GM18511 (cell line): Measurements from ENCODE around the gene SPATA9.

ENCODE experiments used
- ATAC-seq: cut with Tn5 transposase; IDR thresholded peaks from one replicate; pipeline ENCODE4 v1.9.1; 2021; ENCODE audit warnings: mild to moderate bottlenecking, moderate library complexity; ENCODE audit not compliant: unreplicated experiment

The SPATA9 gene

DNA sequence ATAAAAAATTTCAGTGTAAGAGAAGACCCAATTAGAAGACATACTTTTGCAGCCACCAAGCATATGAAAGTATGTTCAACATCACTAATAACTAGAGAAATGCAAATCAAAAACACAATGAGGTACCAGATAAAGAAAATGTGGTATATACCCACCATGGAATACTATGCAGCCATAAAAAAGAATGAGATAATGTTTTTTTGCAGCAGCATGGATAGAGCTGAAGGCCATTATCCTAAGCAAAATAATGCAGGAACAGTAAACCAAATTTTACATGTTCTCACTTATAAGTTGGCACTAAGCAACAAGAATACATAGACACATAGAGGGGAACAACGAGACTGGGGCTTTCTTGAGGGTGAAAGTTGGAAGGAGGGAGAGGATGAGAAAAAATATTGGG, 6.9 kb upstream of the SPATA9 start:
- ATAC-seq = no peak

DNA sequence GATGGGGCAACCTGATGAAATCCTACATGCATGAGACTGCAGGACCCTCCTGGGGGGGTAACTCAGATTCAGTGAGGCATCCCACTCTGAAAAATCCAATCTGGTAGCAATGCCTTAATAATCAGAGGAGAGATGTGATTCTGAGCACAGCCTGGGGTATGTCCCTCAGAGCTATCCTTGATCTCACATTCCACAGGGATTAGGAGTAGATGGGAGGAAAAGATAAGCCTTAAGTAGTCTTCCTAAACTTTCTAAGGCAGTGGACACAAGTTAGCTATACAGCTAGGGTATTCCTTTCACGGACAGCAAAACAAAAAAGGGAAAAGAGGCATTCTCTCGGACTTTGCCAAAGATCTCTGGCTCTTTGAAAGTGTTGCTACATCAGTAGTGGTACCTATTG, 3.9 kb upstream of the SPATA9 start:
- ATAC-seq = no peak

DNA sequence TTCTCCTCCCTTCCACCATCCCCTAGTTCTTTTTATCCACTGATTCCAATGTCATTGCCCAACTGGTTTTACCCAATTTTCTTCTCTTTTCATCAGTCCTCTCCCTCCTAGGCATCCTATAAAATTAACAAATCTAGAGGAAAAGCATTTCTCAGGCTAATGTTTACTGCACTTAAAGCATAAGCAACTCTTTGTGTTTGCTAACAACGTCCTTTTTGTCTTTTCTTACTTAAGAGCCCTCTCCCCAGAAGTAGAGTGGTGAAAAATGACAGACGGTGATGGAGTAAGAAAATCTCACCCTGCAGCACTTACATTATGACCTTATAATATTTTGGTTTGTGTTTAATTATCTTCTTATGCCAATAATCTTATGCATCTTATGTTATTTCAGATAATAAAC, 1.6 kb upstream of the SPATA9 start:
- ATAC-seq = no peak

DNA sequence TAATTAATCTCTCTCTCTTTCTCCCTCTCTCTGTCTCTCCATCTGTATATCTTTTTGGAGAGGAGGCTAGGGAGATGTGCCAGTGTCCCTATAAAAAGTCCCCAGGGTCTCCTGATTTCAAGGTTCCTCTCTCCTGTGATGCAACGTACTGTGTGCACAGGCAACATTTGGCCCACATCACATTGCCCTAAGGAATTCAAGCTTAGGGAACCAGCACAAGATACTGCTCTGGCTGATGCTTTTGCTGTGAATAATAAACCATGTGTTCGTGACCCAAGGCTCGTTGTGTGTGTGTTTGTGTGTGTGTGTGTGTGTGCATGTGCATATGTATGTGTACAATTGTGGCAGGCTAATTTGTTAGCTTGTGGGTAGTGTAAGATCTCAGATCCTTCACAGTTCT, 9.7 kb downstream of the SPATA9 start:
- no peak for ATAC-seq

DNA sequence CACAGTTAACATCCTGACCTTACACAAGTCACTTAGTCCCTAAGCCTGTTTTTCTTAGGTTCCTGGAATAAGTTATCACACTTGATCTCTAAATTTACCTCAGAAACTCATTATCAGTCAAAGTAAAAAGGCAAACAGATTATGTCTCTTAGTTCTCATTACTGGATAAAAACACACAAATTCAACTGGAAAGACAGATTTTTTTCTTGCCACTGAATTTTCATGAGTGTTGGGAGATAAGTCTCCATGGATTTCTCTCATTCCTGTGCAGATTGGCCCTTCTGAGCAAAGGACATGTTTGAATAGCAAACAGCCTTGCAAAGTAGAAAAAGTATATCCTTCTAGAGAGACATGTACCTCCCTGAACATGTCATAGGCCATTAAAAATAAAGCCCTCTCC, 10.2 kb downstream of the SPATA9 start:
- no peak for ATAC-seq

DNA sequence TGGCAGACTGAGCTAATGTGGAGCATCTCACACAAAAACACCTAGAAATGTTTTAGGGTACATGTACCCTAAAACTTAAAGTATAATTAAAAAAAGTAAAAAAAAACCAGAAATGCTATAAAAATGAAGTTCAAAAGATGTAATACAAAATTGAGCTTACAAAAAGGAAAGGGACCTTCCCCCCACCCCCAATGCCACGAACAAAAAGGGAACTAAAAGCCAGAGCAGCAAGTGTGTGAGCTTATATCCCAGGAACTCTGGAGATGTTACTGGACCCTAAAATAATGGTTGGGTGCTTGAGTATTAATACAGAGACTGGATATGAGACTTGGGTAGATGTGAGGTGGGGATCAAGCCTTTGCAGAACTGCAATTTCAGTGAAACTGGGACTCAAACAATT, 11.0 kb downstream of the SPATA9 start:
- ATAC-seq = no peak

DNA sequence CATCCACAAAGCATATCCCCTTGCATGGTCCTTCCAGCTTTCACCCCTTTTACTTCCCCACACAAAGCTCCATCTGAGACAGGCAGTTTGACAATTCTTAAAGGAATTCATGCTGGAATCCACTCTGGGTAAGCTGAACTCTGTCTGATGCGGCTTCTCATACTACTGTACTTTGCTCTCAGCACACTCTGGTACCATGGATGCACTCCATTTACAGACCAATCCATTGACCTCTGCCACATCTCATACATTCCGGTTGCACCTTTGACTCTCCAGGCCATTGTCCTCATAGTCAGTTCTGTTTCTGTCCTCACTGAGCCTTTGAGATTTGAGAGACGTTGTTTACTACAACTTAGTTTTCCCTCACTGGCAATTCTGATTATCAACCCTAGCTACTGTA, 12.2 kb downstream of the SPATA9 start:
- no peak for ATAC-seq

DNA sequence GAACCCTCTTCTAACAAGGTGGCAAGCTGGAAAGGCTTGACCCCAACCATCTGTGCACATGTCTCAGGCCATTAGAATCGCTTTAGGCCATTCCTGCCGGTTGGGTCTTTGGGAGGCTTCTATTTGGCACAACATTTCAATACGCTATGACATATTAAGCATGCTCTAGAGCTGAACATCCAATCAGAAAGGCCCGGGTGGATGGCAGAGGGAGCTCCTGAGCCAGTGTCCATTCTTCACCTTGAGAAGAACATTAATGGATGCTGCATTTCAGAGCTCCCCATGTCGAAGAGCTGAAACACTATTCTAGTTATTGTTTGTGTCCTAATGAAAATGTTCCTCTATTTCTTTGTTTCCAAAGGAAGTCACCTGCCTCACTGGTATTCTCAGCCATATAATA, 12.8 kb downstream of the SPATA9 start:
- ATAC-seq = no peak

DNA sequence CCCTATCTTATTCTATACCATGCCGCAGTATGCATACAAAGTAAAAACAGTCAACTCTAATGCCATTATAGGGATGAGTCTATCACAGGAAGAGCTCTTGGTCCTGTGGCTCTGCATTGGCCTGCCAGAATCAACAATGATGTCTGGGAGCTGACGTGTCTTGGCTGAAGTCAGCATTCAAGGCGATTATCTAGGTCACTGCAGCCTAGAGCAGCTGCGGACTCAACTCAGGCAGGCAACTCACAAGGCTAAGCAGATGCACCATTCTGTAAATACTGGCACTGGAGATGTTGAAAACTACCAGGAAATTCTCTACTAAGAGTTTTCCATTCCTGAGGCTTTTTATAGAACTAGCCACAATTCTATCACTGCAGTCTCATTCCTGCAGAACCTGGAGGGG, 13.3 kb downstream of the SPATA9 start:
- no peak for ATAC-seq

DNA sequence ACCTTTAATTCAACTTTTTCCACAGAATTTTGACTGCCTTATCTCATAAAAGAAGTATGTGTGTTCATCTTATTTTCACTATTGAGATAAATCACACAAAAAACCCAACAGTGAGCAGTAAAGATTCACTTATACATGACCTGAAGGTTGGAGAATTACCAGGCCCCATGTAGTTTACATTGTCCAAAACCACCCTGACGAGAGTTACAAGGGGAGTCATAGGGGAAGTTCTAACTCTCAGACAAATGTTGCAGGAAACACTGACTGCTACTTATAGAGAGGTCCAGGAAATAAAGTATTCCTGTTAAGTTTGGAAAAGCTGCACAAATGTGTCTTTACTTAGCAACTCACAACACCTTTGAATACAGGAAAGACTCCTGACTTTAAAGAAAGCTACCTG, 14.1 kb downstream of the SPATA9 start:
- no peak for ATAC-seq

DNA sequence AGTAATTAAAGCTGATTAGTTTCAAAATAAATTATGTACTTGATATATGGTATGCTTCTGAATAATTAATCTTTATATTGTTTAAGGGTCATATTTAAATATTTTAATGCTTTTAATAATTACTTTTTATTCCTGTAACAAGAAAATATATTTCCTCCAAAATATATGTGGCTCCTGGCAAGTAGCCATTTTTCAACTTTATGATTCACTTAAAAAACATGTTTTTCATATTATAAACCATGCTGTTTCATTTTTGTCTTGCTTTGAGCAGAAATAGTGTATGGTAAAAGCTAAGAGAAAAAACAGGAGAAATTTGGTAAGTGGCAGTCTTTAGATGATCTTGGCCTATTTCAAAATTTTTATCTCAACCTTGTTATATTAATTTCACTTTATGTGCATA, 14.6 kb downstream of the SPATA9 start:
- ATAC-seq = no peak

DNA sequence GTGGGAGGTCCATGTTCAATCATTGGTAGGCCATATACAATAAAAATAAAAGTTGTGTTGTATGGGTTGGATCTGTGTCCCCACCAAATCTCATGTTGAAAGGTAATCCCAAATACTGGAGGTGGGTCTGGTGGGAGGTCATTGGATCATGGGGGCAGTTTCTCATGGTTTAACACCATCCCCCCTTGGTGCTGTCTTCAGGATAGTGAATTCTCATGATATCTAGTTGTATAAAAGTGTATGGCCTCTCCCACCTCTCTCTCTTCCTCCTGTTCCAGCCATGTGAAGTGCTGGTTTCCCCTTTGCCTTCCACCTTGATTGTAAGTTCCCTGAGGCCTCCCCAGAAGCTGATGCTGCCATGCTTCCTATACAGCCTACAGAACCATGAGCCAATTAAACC, 15.1 kb downstream of the SPATA9 start:
- ATAC-seq = no peak

DNA sequence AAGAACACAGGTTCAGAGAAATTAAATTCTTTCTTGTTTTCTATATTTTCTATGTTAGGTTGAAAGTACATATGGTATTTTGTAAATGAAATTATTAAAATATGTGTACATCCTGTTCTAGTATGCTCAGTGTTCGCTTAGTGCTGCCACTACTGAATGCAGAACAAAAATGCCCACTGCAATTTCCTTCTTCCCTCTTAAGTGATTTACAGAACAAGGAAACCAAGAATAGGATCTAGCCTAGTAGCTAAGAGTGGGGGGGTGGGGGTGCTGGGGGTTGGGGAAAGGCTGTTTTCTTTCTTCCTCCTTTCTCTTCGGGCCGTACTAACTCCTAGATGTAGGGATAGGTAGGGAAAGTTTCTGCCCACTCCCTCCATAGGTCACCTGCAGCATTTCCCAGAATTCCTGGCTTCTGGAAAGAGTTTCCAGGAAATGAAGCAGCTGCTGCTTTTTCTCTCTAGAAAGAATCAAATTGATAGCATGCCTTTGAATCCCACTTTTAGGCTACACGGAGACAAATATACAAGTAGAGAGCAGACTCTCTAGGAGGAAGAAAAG, 15.7 kb downstream of the SPATA9 start:
- no peak for ATAC-seq

DNA sequence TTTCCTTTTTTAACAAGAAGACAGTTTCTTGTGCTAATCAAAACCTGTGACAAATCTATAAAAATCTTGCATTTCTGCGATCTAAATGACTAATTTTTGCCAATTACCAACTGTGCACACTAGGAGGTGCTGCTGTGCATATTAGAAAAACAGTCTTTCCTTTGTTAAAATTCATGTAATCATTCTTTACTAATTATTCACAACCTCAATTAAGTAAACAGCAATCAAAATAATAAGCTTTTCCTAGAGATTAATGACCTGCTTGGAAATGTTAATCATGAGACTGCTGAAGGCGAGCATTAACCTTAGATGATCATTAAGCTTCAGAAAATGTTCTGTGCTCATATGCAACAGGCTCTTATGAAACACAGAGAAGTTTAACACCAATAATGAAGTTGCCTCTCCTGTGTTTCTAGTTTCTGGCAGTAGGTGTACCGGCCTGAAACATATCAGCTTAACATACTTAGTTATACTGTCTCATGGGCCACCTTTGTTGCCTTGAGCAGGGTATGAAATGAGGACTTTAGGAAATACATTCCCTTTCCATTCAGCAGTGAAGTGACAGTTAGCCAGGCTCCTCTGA, 18.5 kb downstream of the SPATA9 start:
- no peak for ATAC-seq

DNA sequence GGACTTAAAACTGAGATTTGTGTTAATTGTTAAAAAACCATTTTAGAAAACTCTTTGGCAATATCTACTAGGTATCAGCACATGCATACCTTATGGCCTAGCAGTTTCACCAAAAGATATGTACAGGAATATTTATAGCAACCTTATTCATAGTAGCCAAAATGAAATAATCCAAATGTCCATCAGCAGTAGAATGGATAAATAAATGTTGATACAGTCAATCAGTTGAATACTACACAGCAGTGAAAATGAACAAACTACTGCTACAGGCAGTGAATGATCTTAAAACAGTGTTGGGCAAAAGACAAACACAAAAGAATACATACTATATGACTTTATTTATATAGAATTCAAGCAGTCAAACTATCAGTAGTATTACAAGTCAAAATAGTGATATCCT, 19.8 kb downstream of the SPATA9 start:
- ATAC-seq = no peak

DNA sequence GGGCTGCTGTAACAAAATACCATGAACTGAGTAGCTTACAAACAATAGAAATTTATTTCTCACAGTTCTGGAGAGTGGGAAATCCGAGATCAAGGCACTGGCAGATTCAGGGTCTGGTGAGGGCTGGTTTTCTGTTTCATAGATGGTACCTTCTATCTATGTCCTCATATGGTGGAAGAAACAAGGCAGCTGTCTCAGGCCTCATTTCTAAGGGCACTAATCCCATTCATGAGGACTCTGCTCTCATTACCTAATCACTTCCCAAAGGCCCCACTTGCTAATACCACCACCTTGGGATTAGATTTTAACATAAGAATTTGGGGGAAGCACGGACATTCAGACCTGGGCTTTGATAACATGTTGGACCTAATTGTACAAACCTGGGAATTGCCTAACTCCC, 22.7 kb downstream of the SPATA9 start:
- no peak for ATAC-seq

DNA sequence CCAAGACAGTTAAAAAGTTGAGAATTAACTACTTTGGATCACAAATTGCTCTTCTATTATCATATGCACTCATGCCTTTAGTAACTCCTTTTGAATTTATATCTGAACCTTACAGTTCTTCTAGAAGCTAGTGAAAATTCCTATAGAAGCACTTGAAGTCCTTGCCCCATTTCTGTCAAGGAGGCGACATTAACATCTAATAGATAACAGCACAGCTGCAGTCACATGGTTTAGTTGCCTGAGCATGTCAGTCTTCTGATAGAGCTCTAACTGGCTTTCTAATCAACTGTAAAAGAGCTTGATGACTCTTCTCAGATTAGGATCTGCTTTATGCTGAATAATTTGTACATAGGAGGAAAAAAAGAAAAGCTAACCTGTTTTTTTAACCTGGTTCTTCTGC, 27.2 kb downstream of the SPATA9 start:
- no peak for ATAC-seq

DNA sequence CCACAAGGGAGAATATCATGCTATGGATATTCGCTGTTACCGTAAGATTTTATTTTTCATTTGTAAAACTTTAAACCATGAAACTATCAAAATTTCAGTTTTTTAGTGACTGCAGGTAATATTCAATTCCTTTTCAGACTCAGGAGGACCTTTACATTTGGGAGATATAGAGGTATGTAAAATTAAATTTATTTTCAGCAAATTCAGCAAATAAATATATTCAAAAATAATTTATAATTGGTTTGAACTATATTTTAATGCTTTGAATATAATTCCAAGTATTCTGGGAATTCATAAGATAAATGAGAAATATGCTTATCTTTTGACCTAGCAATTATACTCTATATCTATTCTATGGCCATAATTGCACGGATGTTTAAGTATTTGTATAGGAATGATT, 28.6 kb downstream of the SPATA9 start:
- no peak for ATAC-seq

DNA sequence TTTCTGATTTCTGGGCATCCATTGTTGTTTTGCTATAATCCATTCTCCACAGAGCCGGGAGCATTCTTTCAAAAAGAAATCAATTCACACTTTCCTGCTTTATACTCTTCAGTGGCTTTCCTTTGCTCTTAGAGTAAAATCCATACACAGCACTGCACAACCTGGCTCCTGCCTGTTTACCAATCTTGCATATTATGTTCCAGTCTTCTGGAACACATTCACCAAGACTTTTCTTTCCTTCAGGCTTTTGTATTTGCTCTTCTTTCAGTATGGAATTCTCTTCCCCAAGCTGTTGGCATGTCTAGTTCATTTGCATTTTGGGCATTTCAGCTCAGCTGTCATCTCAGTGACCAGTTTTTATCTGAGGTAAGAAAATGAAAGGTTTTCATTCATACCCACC, 29.9 kb downstream of the SPATA9 start:
- ATAC-seq = no peak

DNA sequence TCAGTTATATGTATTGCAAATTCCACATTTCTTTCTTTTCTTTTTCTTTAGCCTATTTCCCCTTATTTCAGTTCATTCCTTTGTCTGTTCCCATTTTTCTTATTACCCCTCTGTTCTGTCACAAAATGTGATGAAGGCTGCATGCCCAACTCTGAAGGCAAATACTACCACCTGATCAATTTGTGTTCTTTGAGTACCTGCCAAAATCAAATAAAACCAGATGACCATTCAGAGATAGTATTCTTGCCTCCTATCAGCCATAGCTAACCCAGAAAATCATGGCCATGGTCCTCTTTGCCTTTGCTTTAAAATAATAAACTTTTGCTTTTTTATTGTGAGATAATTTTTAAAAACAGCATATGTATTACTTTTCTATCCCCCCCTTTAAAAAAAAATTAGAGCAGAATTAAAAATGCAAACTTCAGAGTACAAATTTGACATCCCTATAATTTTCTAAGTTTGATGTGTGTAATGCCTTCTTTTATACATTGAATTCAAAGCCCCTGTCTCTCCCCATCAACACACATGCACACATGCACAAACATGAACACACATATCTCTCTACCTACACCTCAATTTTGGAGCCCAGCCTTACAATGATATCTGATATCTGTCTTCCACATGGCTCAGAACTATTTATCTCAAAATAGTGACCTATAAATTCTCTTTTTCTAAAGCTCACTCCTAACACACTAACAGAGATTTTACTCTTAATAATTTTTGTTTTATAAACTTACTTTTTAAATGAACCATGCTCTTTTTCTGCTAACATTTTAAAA, 32.8 kb downstream of the SPATA9 start:
- no peak for ATAC-seq

DNA sequence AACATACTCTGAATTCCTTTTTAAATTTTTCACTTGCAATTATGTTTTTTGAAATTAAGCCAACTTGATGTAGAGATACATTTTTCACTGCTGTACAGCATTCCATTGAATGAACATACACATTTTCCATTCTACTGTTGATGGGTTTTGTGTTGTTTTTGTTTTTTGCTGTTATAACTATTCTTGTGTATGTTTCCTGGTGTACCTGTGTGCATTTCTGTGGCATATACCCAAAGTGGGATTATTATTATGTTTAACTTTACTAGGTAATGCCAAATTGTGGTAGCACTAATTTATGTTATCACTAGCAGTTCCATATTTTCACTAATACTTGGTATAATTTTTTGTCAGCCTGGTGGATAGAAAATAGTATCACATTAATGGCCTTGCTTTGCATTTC, 33.5 kb downstream of the SPATA9 start:
- ATAC-seq = no peak
